HEK293 (cell line): ENCODE results near the gene CANX.

Experiments used
- CTCF ChIA-PET: fragments of 350-600 bp; formaldehyde crosslinking; extraction: SDS; loops from one replicate; lab custom pipeline; 2021; ENCODE audit warnings: antibody characterized with exemption; lab: Yijun Ruan, JAX
- POLR2A ChIA-PET: fragments of 300-600 bp; formaldehyde crosslinking; extraction: SDS; loops from one replicate; lab custom pipeline; 2020; ENCODE audit warnings: antibody characterized with exemption, inconsistent platforms; lab: Yijun Ruan, JAX
- H3K27ac ChIP-seq: fragments of 200-500 bp; sonication (Bioruptor generic); 2 replicates; pipeline ENCODE4 v1.5.1; 2014; ENCODE audit warnings: low read depth, low read length, control low read depth, inconsistent platforms; ENCODE audit errors: extremely low read depth
- H3K36me3 ChIP-seq, 2 experiments: fragments of 200-500 bp in 1 of 2; sonication (Bioruptor generic) in 1 of 2; 1 replicate in 1 of 2; 2 replicates in 1 of 2; pipeline ENCODE4 v1.5.1; 2014 to 2017; ENCODE audit warnings: inconsistent platforms in 2 of 2, low read length in 2 of 2; ENCODE audit not compliant: control insufficient read depth in 2 of 2, insufficient read depth in 1 of 2
- H3K4me1 ChIP-seq: fragments of 200-500 bp; sonication (Bioruptor generic); 2 replicates; pipeline ENCODE4 v1.5.1; 2014; ENCODE audit warnings: mild to moderate bottlenecking, low read length, inconsistent platforms; ENCODE audit not compliant: control insufficient read depth, insufficient read depth
- H3K4me3 ChIP-seq: 2 replicates; pipeline ENCODE4 v1.5.1; 2011; ENCODE audit warnings: low read depth, mild to moderate bottlenecking, control low read depth, low read length, moderate library complexity
- H3K9me3 ChIP-seq: fragments of 200-500 bp; sonication (Bioruptor generic); 2 replicates; pipeline ENCODE4 v1.5.1; 2014; ENCODE audit warnings: low read depth, low read length, inconsistent platforms; ENCODE audit not compliant: control insufficient read depth, insufficient read depth
- BCL11A ChIP-seq: fragments of 450-650 bp; formaldehyde crosslinking; IDR thresholded peaks from 2 replicates; pipeline ENCODE4 v1.5.1; 2016; ENCODE audit warnings: low read depth, missing biosample characterization, missing genetic modification characterization
- HOXA7 ChIP-seq: sonication (generic); formaldehyde crosslinking; IDR thresholded peaks from 2 replicates; pipeline ENCODE4 v1.8.1; 2022; ENCODE audit warnings: missing genetic modification reagents, borderline replicate concordance
- PRDM6 ChIP-seq: fragments of 450-650 bp; formaldehyde crosslinking; IDR thresholded peaks from 2 replicates; pipeline ENCODE4 v1.5.1; 2017; ENCODE audit warnings: missing biosample characterization, missing genetic modification characterization
- ZBTB17 ChIP-seq: fragments of 450-650 bp; formaldehyde crosslinking; IDR thresholded peaks from 2 replicates; pipeline ENCODE4 v1.5.1; 2016; ENCODE audit warnings: missing biosample characterization, missing genetic modification characterization
- ZEB2 ChIP-seq: fragments of 450-650 bp; formaldehyde crosslinking; IDR thresholded peaks from 2 replicates; pipeline ENCODE4 v1.5.1; 2016; ENCODE audit warnings: missing biosample characterization, missing genetic modification characterization
- ZNF157 ChIP-seq: fragments of 450-650 bp; formaldehyde crosslinking; IDR thresholded peaks from 2 replicates; pipeline ENCODE4 v1.5.1; 2016; ENCODE audit warnings: missing biosample characterization, missing genetic modification characterization
- ZNF169 ChIP-seq: fragments of 450-650 bp; formaldehyde crosslinking; IDR thresholded peaks from 2 replicates; pipeline ENCODE4 v1.5.1; 2016; ENCODE audit warnings: missing biosample characterization, missing genetic modification characterization
- ZNF174 ChIP-seq: fragments of 450-650 bp; formaldehyde crosslinking; IDR thresholded peaks from 2 replicates; pipeline ENCODE4 v1.5.0; 2017; ENCODE audit warnings: missing biosample characterization, mild to moderate bottlenecking, missing genetic modification characterization
- ZNF239 ChIP-seq: fragments of 450-650 bp; formaldehyde crosslinking; IDR thresholded peaks from 2 replicates; pipeline ENCODE4 v1.5.1; 2016; ENCODE audit warnings: missing biosample characterization, missing genetic modification characterization
- ZNF394 ChIP-seq: fragments of 450-650 bp; formaldehyde crosslinking; IDR thresholded peaks from 2 replicates; pipeline ENCODE4 v1.5.1; 2016; ENCODE audit warnings: missing biosample characterization, missing genetic modification characterization, mild to moderate bottlenecking, moderate library complexity, borderline replicate concordance
- ZNF426 ChIP-seq: fragments of 450-650 bp; formaldehyde crosslinking; IDR thresholded peaks from 2 replicates; pipeline ENCODE4 v1.5.1; 2017; ENCODE audit warnings: missing biosample characterization, missing genetic modification characterization, mild to moderate bottlenecking, inconsistent platforms, moderate library complexity
- ZNF664 ChIP-seq: fragments of 450-650 bp; formaldehyde crosslinking; IDR thresholded peaks from 2 replicates; pipeline ENCODE4 v1.5.1; 2016; ENCODE audit warnings: missing biosample characterization, missing genetic modification characterization
- ZNF776 ChIP-seq: fragments of 450-650 bp; formaldehyde crosslinking; IDR thresholded peaks from 2 replicates; pipeline ENCODE4 v1.5.0; 2017; ENCODE audit warnings: missing biosample characterization, missing genetic modification characterization, borderline replicate concordance
- TF ChIP-seq, protein P1 (sequence below): fragments of 450-650 bp; formaldehyde crosslinking; IDR thresholded peaks from 2 replicates; pipeline ENCODE4 v1.5.1; 2017; ENCODE audit warnings: missing biosample characterization, missing genetic modification characterization
- TF ChIP-seq, protein P2 (sequence below): fragments of 450-650 bp; formaldehyde crosslinking; IDR thresholded peaks from 2 replicates; pipeline ENCODE4 v1.5.1; 2017; ENCODE audit warnings: missing biosample characterization, mild to moderate bottlenecking, missing genetic modification characterization, moderate library complexity
- TF ChIP-seq, protein P3 (sequence below): fragments of 450-650 bp; formaldehyde crosslinking; IDR thresholded peaks from 2 replicates; pipeline ENCODE4 v1.5.1; 2017; ENCODE audit warnings: missing biosample characterization, missing genetic modification characterization

The CANX gene

GRCh38 chr5:179777456-179777855 is 78.7 kb downstream of the CANX start:
- H3K4me1 ChIP-seq, result no peaks in the 10 kb centered on the region
- peaks cover 9 to 80% of the 10 kb centered on the region in 2 experiments; a peak in 2 of 3 replicates for H3K36me3 ChIP-seq
- ChIA-PET POLR2A (interaction anchor here (0.6 to 0.8 kb wide), 2 partner anchors 43 to 116 kb away, joined by 3 read pairs; partner anchors contain the start of gene SQSTM1), CTCF (interaction anchor here (2.1 kb wide), 1 partner anchor 14 kb away, joined by 17 read pairs; no protein-coding TSS in a partner anchor)
- H3K27ac ChIP-seq, result no peak overlapping the region
- H3K9me3 ChIP-seq, result no peaks in the 10 kb centered on the region
- no peak for TF ChIP-seq PRDM6 (tag by site-specific recombination)
- no peak for TF ChIP-seq ZNF169
- TF ChIP-seq, protein P1, sequence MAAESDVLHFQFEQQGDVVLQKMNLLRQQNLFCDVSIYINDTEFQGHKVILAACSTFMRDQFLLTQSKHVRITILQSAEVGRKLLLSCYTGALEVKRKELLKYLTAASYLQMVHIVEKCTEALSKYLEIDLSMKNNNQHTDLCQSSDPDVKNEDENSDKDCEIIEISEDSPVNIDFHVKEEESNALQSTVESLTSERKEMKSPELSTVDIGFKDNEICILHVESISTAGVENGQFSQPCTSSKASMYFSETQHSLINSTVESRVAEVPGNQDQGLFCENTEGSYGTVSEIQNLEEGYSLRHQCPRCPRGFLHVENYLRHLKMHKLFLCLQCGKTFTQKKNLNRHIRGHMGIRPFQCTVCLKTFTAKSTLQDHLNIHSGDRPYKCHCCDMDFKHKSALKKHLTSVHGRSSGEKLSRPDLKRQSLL (tag by site-specific recombination), result peak; percentile 20; the same call in 1 of the 2 replicates
- TF ChIP-seq BCL11A, result no peak
- no peak overlapping the region for H3K4me3 ChIP-seq

- Histone ChIP-seq H3K36me3 (peaks cover 5 to 75% of the 10 kb centered on the region in 2 experiments; a peak in 2 of 3 replicates), H3K27ac (no peak overlapping the region)
- TF ChIP-seq, protein P2, sequence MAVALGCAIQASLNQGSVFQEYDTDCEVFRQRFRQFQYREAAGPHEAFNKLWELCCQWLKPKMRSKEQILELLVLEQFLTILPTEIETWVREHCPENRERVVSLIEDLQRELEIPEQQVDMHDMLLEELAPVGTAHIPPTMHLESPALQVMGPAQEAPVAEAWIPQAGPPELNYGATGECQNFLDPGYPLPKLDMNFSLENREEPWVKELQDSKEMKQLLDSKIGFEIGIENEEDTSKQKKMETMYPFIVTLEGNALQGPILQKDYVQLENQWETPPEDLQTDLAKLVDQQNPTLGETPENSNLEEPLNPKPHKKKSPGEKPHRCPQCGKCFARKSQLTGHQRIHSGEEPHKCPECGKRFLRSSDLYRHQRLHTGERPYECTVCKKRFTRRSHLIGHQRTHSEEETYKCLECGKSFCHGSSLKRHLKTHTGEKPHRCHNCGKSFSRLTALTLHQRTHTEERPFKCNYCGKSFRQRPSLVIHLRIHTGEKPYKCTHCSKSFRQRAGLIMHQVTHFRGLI (tag by site-specific recombination), result no peak
- TF ChIP-seq ZNF174, result no peak
- TF ChIP-seq ZNF157, result no peak
- TF ChIP-seq, protein P3, sequence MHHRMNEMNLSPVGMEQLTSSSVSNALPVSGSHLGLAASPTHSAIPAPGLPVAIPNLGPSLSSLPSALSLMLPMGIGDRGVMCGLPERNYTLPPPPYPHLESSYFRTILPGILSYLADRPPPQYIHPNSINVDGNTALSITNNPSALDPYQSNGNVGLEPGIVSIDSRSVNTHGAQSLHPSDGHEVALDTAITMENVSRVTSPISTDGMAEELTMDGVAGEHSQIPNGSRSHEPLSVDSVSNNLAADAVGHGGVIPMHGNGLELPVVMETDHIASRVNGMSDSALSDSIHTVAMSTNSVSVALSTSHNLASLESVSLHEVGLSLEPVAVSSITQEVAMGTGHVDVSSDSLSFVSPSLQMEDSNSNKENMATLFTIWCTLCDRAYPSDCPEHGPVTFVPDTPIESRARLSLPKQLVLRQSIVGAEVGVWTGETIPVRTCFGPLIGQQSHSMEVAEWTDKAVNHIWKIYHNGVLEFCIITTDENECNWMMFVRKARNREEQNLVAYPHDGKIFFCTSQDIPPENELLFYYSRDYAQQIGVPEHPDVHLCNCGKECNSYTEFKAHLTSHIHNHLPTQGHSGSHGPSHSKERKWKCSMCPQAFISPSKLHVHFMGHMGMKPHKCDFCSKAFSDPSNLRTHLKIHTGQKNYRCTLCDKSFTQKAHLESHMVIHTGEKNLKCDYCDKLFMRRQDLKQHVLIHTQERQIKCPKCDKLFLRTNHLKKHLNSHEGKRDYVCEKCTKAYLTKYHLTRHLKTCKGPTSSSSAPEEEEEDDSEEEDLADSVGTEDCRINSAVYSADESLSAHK (tag by site-specific recombination), result no peak
- no peak for TF ChIP-seq ZBTB17 (tag by site-specific recombination)
- TF ChIP-seq ZEB2 (tag by site-specific recombination), result no peak
- no peak for TF ChIP-seq ZNF239 (tag by site-specific recombination)
- no peak for TF ChIP-seq HOXA7
- TF ChIP-seq ZNF664 (tag by site-specific recombination), result no peak
- no peak for TF ChIP-seq ZNF426 (tag by site-specific recombination)
- TF ChIP-seq ZNF776 (tag by site-specific recombination), result no peak
- TF ChIP-seq ZNF394 (tag by site-specific recombination), result no peak
Observed at GRCh38 chr5:179777909-179778308, 79.1 kb downstream of the CANX start.

More at GRCh38 chr5:179777909-179778308, 79.1 kb downstream of the CANX start:
- H3K4me3 ChIP-seq, result no peak overlapping the region
- no peaks in the 10 kb centered on the region for H3K9me3 ChIP-seq
- POLR2A ChIA-PET, result interaction anchor here (0.6 to 0.8 kb wide), 2 partner anchors 43 to 117 kb away, joined by 3 read pairs; partner anchors contain the start of gene SQSTM1
- H3K4me1 ChIP-seq, result no peaks in the 10 kb centered on the region
- CTCF ChIA-PET, result interaction anchor here (2.1 kb wide), 1 partner anchor 14 kb away, joined by 17 read pairs; no protein-coding TSS in a partner anchor
